ENCODE data around the gene ELP2. TPM values are rescaled to one million over a fixed set of nuclear protein-coding genes. Genes with fewer than 3 reads are reported as not detected.

Gene ELP2
- total RNA-seq, 2 experiments from 2014 or later: 40.3 to 50.5 TPM

- intact Hi-C loops (cut with micrococcal nuclease; ENCODE audit: unreplicated experiment): no loop called here
- Histone ChIP-seq H3K4me1 (ENCODE audit: insufficient read depth, low read length, poor library complexity, severe bottlenecking) (no peaks in the 10 kb centered on the region), H3K9me2 (ENCODE audit: insufficient read depth, low read length) (no peaks in the 10 kb centered on the region), H3K36me3 (ENCODE audit: insufficient read depth, low read length) (no peaks in the 10 kb centered on the region), H4K20me1 (ENCODE audit: insufficient read depth, low read length) (no peaks in the 10 kb centered on the region), H2AFZ (ENCODE audit: low read length) (no peak overlapping the region), H3K79me2 (ENCODE audit: insufficient read depth, low read depth, low read length) (no peaks in the 10 kb centered on the region), H3K4me3 (ENCODE audit: low read depth, low read length, poor library complexity, severe bottlenecking) (no peak overlapping the region), H3K27ac (ENCODE audit: low read depth, low read length, poor library complexity, severe bottlenecking) (no peak overlapping the region), H3K9me3 (ENCODE audit: low read length) (no peaks in the 10 kb centered on the region), H3K4me2 (ENCODE audit: low read length) (no peak overlapping the region)
- ChIA-PET POLR2A (interaction anchor here (0.7 to 1.3 kb wide), 2 partner anchors 87 to 1375 kb away, joined by 3 read pairs; no protein-coding TSS in a partner anchor), CTCF (ENCODE audit: unreplicated experiment) (no interaction called here)
- TF ChIP-seq EZH2phosphoT487 (IDR thresholded peaks at IDR 0.05; ENCODE audit: borderline replicate concordance, low read depth, low read length): no peak
- TF ChIP-seq CTCF (conservative IDR thresholded peaks at IDR 0.05; ENCODE audit: low read length): no peak
- no TSS peak for BruUV-seq (replicated peaks)
- peak; percentile 23 for DNase-seq (ENCODE audit: low spot score)
Observed at GRCh38 chr18:36083729-36084128, 46.0 kb upstream of the ELP2 start.

GRCh38 chr18:36085195-36085594, 44.5 kb upstream of the ELP2 start:
- TF ChIP-seq EZH2phosphoT487 (IDR thresholded peaks at IDR 0.05; ENCODE audit: borderline replicate concordance, low read depth, low read length): no peak
- Histone ChIP-seq H3K27ac (ENCODE audit: low read depth, low read length, poor library complexity, severe bottlenecking) (no peak overlapping the region), H3K79me2 (ENCODE audit: insufficient read depth, low read depth, low read length) (no peaks in the 10 kb centered on the region), H3K4me1 (ENCODE audit: insufficient read depth, low read length, poor library complexity, severe bottlenecking) (no peaks in the 10 kb centered on the region), H3K9me2 (ENCODE audit: insufficient read depth, low read length) (no peaks in the 10 kb centered on the region), H3K4me3 (ENCODE audit: low read depth, low read length, poor library complexity, severe bottlenecking) (no peak overlapping the region), H3K36me3 (ENCODE audit: insufficient read depth, low read length) (no peaks in the 10 kb centered on the region), H3K9me3 (ENCODE audit: low read length) (no peaks in the 10 kb centered on the region), H3K4me2 (ENCODE audit: low read length) (no peak overlapping the region), H4K20me1 (ENCODE audit: insufficient read depth, low read length) (no peaks in the 10 kb centered on the region), H2AFZ (ENCODE audit: low read length) (no peak overlapping the region)
- no peak for DNase-seq (ENCODE audit: low spot score)
- intact Hi-C loops (cut with micrococcal nuclease; ENCODE audit: unreplicated experiment): no loop called here
- ChIA-PET POLR2A (no interaction called here), CTCF (ENCODE audit: unreplicated experiment) (no interaction called here)
- no TSS peak for BruUV-seq (replicated peaks)

- POLR2A ChIA-PET: no interaction called here
- H3K4me2 ChIP-seq (ENCODE audit: low read length): no peak overlapping the region
- H3K36me3 ChIP-seq (ENCODE audit: insufficient read depth, low read length): no peaks in the 10 kb centered on the region
- no peak overlapping the region for H3K27ac ChIP-seq (ENCODE audit: low read depth, low read length, poor library complexity, severe bottlenecking)
- H3K4me1 ChIP-seq (ENCODE audit: insufficient read depth, low read length, poor library complexity, severe bottlenecking): no peaks in the 10 kb centered on the region
- no peaks in the 10 kb centered on the region for H4K20me1 ChIP-seq (ENCODE audit: insufficient read depth, low read length)
- no peak for TF ChIP-seq EZH2phosphoT487 (IDR thresholded peaks at IDR 0.05; ENCODE audit: borderline replicate concordance, low read depth, low read length)
- no peak for TF ChIP-seq CTCF (conservative IDR thresholded peaks at IDR 0.05; ENCODE audit: low read length)
- H3K4me3 ChIP-seq (ENCODE audit: low read depth, low read length, poor library complexity, severe bottlenecking): no peak overlapping the region
- BruUV-seq (replicated peaks): no TSS peak
- CTCF ChIA-PET (ENCODE audit: unreplicated experiment): no interaction called here
- no peaks in the 10 kb centered on the region for H3K9me2 ChIP-seq (ENCODE audit: insufficient read depth, low read length)
- H2AFZ ChIP-seq (ENCODE audit: low read length): no peak overlapping the region
- intact Hi-C loops (cut with micrococcal nuclease; ENCODE audit: unreplicated experiment): no loop called here
- no peak for DNase-seq (ENCODE audit: low spot score)
- H3K9me3 ChIP-seq (ENCODE audit: low read length): no peaks in the 10 kb centered on the region
- no peaks in the 10 kb centered on the region for H3K79me2 ChIP-seq (ENCODE audit: insufficient read depth, low read depth, low read length)
Observed at GRCh38 chr18:36086186-36086585, 43.5 kb upstream of the ELP2 start.

Data from OCI-LY7 (cell line).